NCI-H774 (cell line): ENCODE measurements around the gene HIVEP3.

Source experiments
- DNase-seq: peaks from one replicate; lab custom pipeline; 2025; lab: John Stamatoyannopoulos, UW

HIVEP3 gene

GRCh38 chr1:41754540-41754939 lies 164.2 kb downstream of the HIVEP3 start:
- no peak for DNase-seq

- DNase-seq: no peak
These were observed 166.1 kb downstream of the HIVEP3 start for GRCh38 chr1:41752514-41753170.

GRCh38 chr1:41751804-41752513 lies 166.8 kb downstream of the HIVEP3 start:
- no peak for DNase-seq

GRCh38 chr1:41749991-41750745 lies 168.6 kb downstream of the HIVEP3 start:
- no peak for DNase-seq

- no peak for DNase-seq
These were observed 173.7 kb downstream of the HIVEP3 start for GRCh38 chr1:41745022-41745421.

GRCh38 chr1:41743366-41743765 lies 175.4 kb downstream of the HIVEP3 start:
- no peak for DNase-seq

GRCh38 chr1:41742219-41742618 lies 176.5 kb downstream of the HIVEP3 start:
- DNase-seq: peak; percentile 91

- DNase-seq: no peak
These were observed 177.5 kb downstream of the HIVEP3 start for GRCh38 chr1:41741244-41741643.

- no peak for DNase-seq
These were observed 178.0 kb downstream of the HIVEP3 start for GRCh38 chr1:41740630-41741239.

- no peak for DNase-seq
These were observed 178.7 kb downstream of the HIVEP3 start for GRCh38 chr1:41740058-41740457.

GRCh38 chr1:41739061-41739955 lies 179.4 kb downstream of the HIVEP3 start:
- no peak for DNase-seq

GRCh38 chr1:41738475-41738874 lies 180.2 kb downstream of the HIVEP3 start:
- DNase-seq: no peak

- DNase-seq: no peak
These were observed 180.7 kb downstream of the HIVEP3 start for GRCh38 chr1:41738006-41738405.

GRCh38 chr1:41735631-41736260 lies 183.0 kb downstream of the HIVEP3 start:
- no peak for DNase-seq

GRCh38 chr1:41735139-41735538 lies 183.6 kb downstream of the HIVEP3 start:
- DNase-seq: no peak

GRCh38 chr1:41734201-41734970 lies 184.3 kb downstream of the HIVEP3 start:
- DNase-seq: no peak

- DNase-seq: no peak
These were observed 185.0 kb downstream of the HIVEP3 start for GRCh38 chr1:41733725-41734124.

GRCh38 chr1:41733021-41733420 lies 185.7 kb downstream of the HIVEP3 start:
- DNase-seq: no peak

- DNase-seq: no peak
These were observed 187.1 kb downstream of the HIVEP3 start for GRCh38 chr1:41731516-41732030.

- DNase-seq: no peak
These were observed 187.9 kb downstream of the HIVEP3 start for GRCh38 chr1:41730806-41731205.
